ENCODE results near the gene SCUBE3.

DNA sequence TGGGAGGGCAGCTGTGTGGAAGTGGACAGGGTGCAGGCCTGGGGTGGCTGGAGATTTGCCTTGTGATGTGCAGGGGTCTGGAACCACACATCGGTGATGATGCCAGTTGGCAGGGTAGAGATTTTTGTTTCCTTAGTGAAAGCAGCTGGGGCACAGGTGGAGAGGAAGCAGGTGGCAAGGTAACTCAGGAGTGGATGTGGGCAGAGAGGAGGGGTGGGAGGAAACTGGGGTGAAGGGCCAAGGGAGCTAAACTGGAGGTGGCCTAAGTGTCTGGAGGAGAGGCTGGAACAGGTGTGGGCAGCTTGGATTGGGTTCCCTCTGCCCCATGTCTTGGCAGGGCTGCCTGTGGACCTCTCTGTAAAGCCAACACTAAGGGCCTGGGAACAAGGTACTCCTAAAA, 4.7 kb upstream of the SCUBE3 start:
- TF ChIP-seq, protein P1, sequence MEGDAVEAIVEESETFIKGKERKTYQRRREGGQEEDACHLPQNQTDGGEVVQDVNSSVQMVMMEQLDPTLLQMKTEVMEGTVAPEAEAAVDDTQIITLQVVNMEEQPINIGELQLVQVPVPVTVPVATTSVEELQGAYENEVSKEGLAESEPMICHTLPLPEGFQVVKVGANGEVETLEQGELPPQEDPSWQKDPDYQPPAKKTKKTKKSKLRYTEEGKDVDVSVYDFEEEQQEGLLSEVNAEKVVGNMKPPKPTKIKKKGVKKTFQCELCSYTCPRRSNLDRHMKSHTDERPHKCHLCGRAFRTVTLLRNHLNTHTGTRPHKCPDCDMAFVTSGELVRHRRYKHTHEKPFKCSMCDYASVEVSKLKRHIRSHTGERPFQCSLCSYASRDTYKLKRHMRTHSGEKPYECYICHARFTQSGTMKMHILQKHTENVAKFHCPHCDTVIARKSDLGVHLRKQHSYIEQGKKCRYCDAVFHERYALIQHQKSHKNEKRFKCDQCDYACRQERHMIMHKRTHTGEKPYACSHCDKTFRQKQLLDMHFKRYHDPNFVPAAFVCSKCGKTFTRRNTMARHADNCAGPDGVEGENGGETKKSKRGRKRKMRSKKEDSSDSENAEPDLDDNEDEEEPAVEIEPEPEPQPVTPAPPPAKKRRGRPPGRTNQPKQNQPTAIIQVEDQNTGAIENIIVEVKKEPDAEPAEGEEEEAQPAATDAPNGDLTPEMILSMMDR (IDR thresholded peaks at IDR 0.05; ENCODE audit: insufficient read depth, low read length, poor library complexity, severe bottlenecking) = no peak
- no peak for TF ChIP-seq EZH2phosphoT487 (conservative IDR thresholded peaks at IDR 0.05; ENCODE audit: low read length)
